HG02938 (cell line): Measurements from ENCODE around the gene NWD2.
A peak's percentile ranks its signal among the peaks of the same experiment; 100 is the strongest.
"Not testable (repeated sequence)": the region's sequence is repeated elsewhere in the genome, so short reads cannot be mapped to it uniquely, and the experiment has no call there.

Experiments
- ATAC-seq: cut with Tn5 transposase; IDR thresholded peaks from one replicate; pipeline ENCODE4 v1.9.1; 2021; ENCODE audit warnings: mild to moderate bottlenecking, moderate library complexity; ENCODE audit not compliant: unreplicated experiment

Gene NWD2

GRCh38 chr4:37389967-37390580, 145.5 kb downstream of the NWD2 start:
- ATAC-seq = peak; percentile 58

- ATAC-seq = no peak
Observed at GRCh38 chr4:37392521-37393255, 148.1 kb downstream of the NWD2 start.

- no peak for ATAC-seq
Observed at GRCh38 chr4:37393321-37393720, 148.8 kb downstream of the NWD2 start.

GRCh38 chr4:37393889-37394288, 149.3 kb downstream of the NWD2 start:
- ATAC-seq = peak; percentile 52

- ATAC-seq = no peak
Observed at GRCh38 chr4:37397505-37397904, 153.0 kb downstream of the NWD2 start.

- peak; percentile 89 for ATAC-seq
Observed at GRCh38 chr4:37400241-37400881, 155.8 kb downstream of the NWD2 start.

GRCh38 chr4:37407938-37408826, 163.6 kb downstream of the NWD2 start:
- not testable (repeated sequence) for ATAC-seq

- ATAC-seq = not testable (repeated sequence)
Observed at GRCh38 chr4:37413612-37414011, 169.1 kb downstream of the NWD2 start.

- no peak for ATAC-seq
Observed at GRCh38 chr4:37415845-37416369, 171.4 kb downstream of the NWD2 start.

GRCh38 chr4:37421614-37422013, 177.1 kb downstream of the NWD2 start:
- ATAC-seq = no peak

GRCh38 chr4:37422102-37422501, 177.6 kb downstream of the NWD2 start:
- no peak for ATAC-seq

- ATAC-seq = no peak
Observed at GRCh38 chr4:37422638-37423037, 178.1 kb downstream of the NWD2 start.

- no peak for ATAC-seq
Observed at GRCh38 chr4:37423310-37423709, 178.8 kb downstream of the NWD2 start.

- ATAC-seq = no peak
Observed at GRCh38 chr4:37424753-37425152, 180.2 kb downstream of the NWD2 start.

- no peak for ATAC-seq
Observed at GRCh38 chr4:37425857-37426256, 181.3 kb downstream of the NWD2 start.

GRCh38 chr4:37427193-37427592, 182.7 kb downstream of the NWD2 start:
- ATAC-seq = no peak

GRCh38 chr4:37429906-37430305, 185.4 kb downstream of the NWD2 start:
- no peak for ATAC-seq

GRCh38 chr4:37430718-37431416, 186.3 kb downstream of the NWD2 start:
- no peak for ATAC-seq

GRCh38 chr4:37431417-37431743, 186.8 kb downstream of the NWD2 start:
- peak; percentile 70 for ATAC-seq

- no peak for ATAC-seq
Observed at GRCh38 chr4:37434469-37434868, 189.9 kb downstream of the NWD2 start.
